ENCODE measurements around the gene EVI2B.

EVI2B gene

GRCh38 chr17:31260151-31260550 lies 53.7 kb downstream of the EVI2B start:
- Histone ChIP-seq H3K79me2 (ENCODE audit: low read length) (no peaks in the 10 kb centered on the region), H3K9me2 (replicated peaks; ENCODE audit: insufficient read depth, low read length) (no peaks in the 10 kb centered on the region), H3K27me3 (replicated peaks; ENCODE audit: insufficient read depth, low read length) (no peaks in the 10 kb centered on the region), H3K27ac (ENCODE audit: low read length) (no peak overlapping the region), H4K20me1 (ENCODE audit: insufficient read depth, low read length) (no peaks in the 10 kb centered on the region), H3K4me2 (ENCODE audit: low read depth, low read length) (no peak overlapping the region), H3K9ac (ENCODE audit: low read length) (no peak overlapping the region), H3K36me3 (replicated peaks; ENCODE audit: insufficient read depth, low read length) (no peaks in the 10 kb centered on the region), H2AFZ (ENCODE audit: low read length) (no peak overlapping the region), H3K9me3 (replicated peaks; ENCODE audit: insufficient read depth, low read length) (no peaks in the 10 kb centered on the region), H3F3A (ENCODE audit: insufficient read depth, low read length) (no peaks in the 10 kb centered on the region), H3K4me1 (ENCODE audit: low read length) (no peaks in the 10 kb centered on the region), H3K4me3 (ENCODE audit: low read length) (no peak overlapping the region)
- DNase-seq: no peak
- no peak for TF ChIP-seq CTCF (IDR thresholded peaks at IDR 0.05; ENCODE audit: low read length)
- TF ChIP-seq EZH2phosphoT487 (IDR thresholded peaks at IDR 0.05; ENCODE audit: low read length): no peak
- TF ChIP-seq EZH2 (optimal IDR thresholded peaks at IDR 0.05; ENCODE audit: low read depth, low read length): no peak

- H3K36me3 ChIP-seq (replicated peaks; ENCODE audit: insufficient read depth, low read length): no peaks in the 10 kb centered on the region
- no peak overlapping the region for H3K4me3 ChIP-seq (ENCODE audit: low read length)
- DNase-seq: no peak
- no peaks in the 10 kb centered on the region for H3K9me3 ChIP-seq (replicated peaks; ENCODE audit: insufficient read depth, low read length)
- no peak for TF ChIP-seq EZH2 (optimal IDR thresholded peaks at IDR 0.05; ENCODE audit: low read depth, low read length)
- TF ChIP-seq CTCF (IDR thresholded peaks at IDR 0.05; ENCODE audit: low read length): no peak
- no peak for TF ChIP-seq EZH2phosphoT487 (IDR thresholded peaks at IDR 0.05; ENCODE audit: low read length)
- H3F3A ChIP-seq (ENCODE audit: insufficient read depth, low read length): peaks cover 3% of the 10 kb centered on the region; the same call in 1 of the 2 replicates
- H3K9ac ChIP-seq (ENCODE audit: low read length): no peak overlapping the region
- no peaks in the 10 kb centered on the region for H3K79me2 ChIP-seq (ENCODE audit: low read length)
- no peaks in the 10 kb centered on the region for H3K27me3 ChIP-seq (replicated peaks; ENCODE audit: insufficient read depth, low read length)
- no peaks in the 10 kb centered on the region for H4K20me1 ChIP-seq (ENCODE audit: insufficient read depth, low read length)
- no peak overlapping the region for H2AFZ ChIP-seq (ENCODE audit: low read length)
- peaks cover 8% of the 10 kb centered on the region; the same call in 1 of the 2 replicates for H3K4me1 ChIP-seq (ENCODE audit: low read length)
- H3K9me2 ChIP-seq (replicated peaks; ENCODE audit: insufficient read depth, low read length): no peaks in the 10 kb centered on the region
- H3K27ac ChIP-seq (ENCODE audit: low read length): no peak overlapping the region
- H3K4me2 ChIP-seq (ENCODE audit: low read depth, low read length): no peak overlapping the region
Observed at GRCh38 chr17:31256936-31257335, 56.9 kb downstream of the EVI2B start.

GRCh38 chr17:31254654-31255053 lies 59.2 kb downstream of the EVI2B start:
- no peak overlapping the region for H3K27ac ChIP-seq (ENCODE audit: low read length)
- H3K4me1 ChIP-seq (ENCODE audit: low read length): peaks cover 20% of the 10 kb centered on the region
- TF ChIP-seq EZH2phosphoT487 (IDR thresholded peaks at IDR 0.05; ENCODE audit: low read length): no peak
- no peak for TF ChIP-seq CTCF (IDR thresholded peaks at IDR 0.05; ENCODE audit: low read length)
- no peak for TF ChIP-seq EZH2 (optimal IDR thresholded peaks at IDR 0.05; ENCODE audit: low read depth, low read length)
- no peak overlapping the region for H3K4me2 ChIP-seq (ENCODE audit: low read depth, low read length)
- H3K4me3 ChIP-seq (ENCODE audit: low read length): no peak overlapping the region
- H3F3A ChIP-seq (ENCODE audit: insufficient read depth, low read length): peaks cover 22% of the 10 kb centered on the region
- no peak overlapping the region for H3K9ac ChIP-seq (ENCODE audit: low read length)
- no peaks in the 10 kb centered on the region for H4K20me1 ChIP-seq (ENCODE audit: insufficient read depth, low read length)
- DNase-seq: no peak
- no peaks in the 10 kb centered on the region for H3K27me3 ChIP-seq (replicated peaks; ENCODE audit: insufficient read depth, low read length)
- no peaks in the 10 kb centered on the region for H3K79me2 ChIP-seq (ENCODE audit: low read length)
- no peaks in the 10 kb centered on the region for H3K9me3 ChIP-seq (replicated peaks; ENCODE audit: insufficient read depth, low read length)
- H3K36me3 ChIP-seq (replicated peaks; ENCODE audit: insufficient read depth, low read length): no peaks in the 10 kb centered on the region
- no peak overlapping the region for H2AFZ ChIP-seq (ENCODE audit: low read length)
- H3K9me2 ChIP-seq (replicated peaks; ENCODE audit: insufficient read depth, low read length): no peaks in the 10 kb centered on the region

Measured in MM.1S (cell line).